Fibroblast of lung (primary cell): ENCODE measurements around the gene KCNJ12.

ENCODE experiments used
- CTCF ChIP-seq, 2 donors: IDR thresholded peaks in 1 of 2; conservative IDR thresholded peaks in 1 of 2; 1 replicate in 1 of 2; 2 replicates in 1 of 2; pipeline ENCODE4 v1.5.1; 2011 to 2012; ENCODE audit warnings: low read length in 2 of 2, control low read depth in 1 of 2, inconsistent platforms in 1 of 2, low read depth in 1 of 2, mild to moderate bottlenecking in 1 of 2
- EZH2 ChIP-seq: IDR thresholded peaks from 2 replicates; pipeline ENCODE4 v1.5.1; 2012; ENCODE audit warnings: low read length, control low read depth, mild to moderate bottlenecking; ENCODE audit errors: missing control alignments

GRCh38 chr17:21467196-21467595 lies 91.0 kb downstream of the KCNJ12 start:
- TF ChIP-seq CTCF (conservative IDR thresholded peaks at IDR 0.05 in 1 of 2, IDR thresholded peaks at IDR 0.05 in 1 of 2; ENCODE audit: low read depth in 1 of 2, low read length in 2 of 2) (no peak), EZH2 (no peak)
